ENCODE measurements around the gene ORC5. TPM values are rescaled to one million over a fixed set of nuclear protein-coding genes. Genes with fewer than 3 reads are reported as not detected.

Gene ORC5
- polyA plus RNA-seq, 1 experiment = 16.8 TPM

DNA sequence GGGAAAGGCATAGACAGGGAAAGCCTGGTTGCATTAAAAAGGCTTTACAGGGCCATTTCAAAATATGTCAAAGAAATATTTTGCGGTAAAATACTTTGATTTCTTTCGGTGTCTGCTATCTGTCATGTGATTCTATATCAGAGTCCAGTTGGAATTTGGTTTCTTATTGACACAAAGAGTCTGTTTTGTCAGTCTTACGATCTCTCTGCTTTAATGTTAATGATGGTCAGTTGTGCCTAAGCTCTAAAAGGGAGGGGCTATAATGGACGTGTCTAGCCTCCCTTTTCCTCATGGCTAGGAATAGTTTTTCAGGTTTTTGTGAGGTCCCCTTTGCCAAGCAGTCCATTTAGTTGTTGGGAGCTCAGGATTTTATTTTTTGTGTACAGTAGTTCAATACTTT lies 31.5 kb downstream of the ORC5 start:
- Histone ChIP-seq H3K27me3 (ENCODE audit: control insufficient read depth, insufficient read depth, low read length) (no peaks in the 10 kb centered on the region), H3K4me3 (ENCODE audit: low read depth, low read length) (no peak overlapping the region), H3K36me3 (ENCODE audit: control insufficient read depth, insufficient read depth, low read length) (no peaks in the 10 kb centered on the region)
- ChIA-PET CTCF (interaction anchor here (1.1 kb wide), 1 partner anchor 52 kb away, joined by 3 read pairs; no protein-coding TSS in a partner anchor), POLR2A (no interaction called here)
- no peak for TF ChIP-seq CTCF (IDR thresholded peaks at IDR 0.05; ENCODE audit: insufficient read depth, low read depth, low read length)
- no peak for DNase-seq (ENCODE audit: low read depth)

GRCh38 chr7:104175361-104175984 lies 32.3 kb downstream of the ORC5 start:
- H3K27me3 ChIP-seq (ENCODE audit: control insufficient read depth, insufficient read depth, low read length) = no peaks in the 10 kb centered on the region
- H3K4me3 ChIP-seq (ENCODE audit: low read depth, low read length) = no peak overlapping the region
- TF ChIP-seq CTCF (IDR thresholded peaks at IDR 0.05; ENCODE audit: insufficient read depth, low read depth, low read length) = no peak
- POLR2A ChIA-PET = no interaction called here
- H3K36me3 ChIP-seq (ENCODE audit: control insufficient read depth, insufficient read depth, low read length) = no peaks in the 10 kb centered on the region
- no peak for DNase-seq (ENCODE audit: low read depth)
- CTCF ChIA-PET = interaction anchor here (1.1 kb wide), 1 partner anchor 51 kb away, joined by 3 read pairs; no protein-coding TSS in a partner anchor

DNA sequence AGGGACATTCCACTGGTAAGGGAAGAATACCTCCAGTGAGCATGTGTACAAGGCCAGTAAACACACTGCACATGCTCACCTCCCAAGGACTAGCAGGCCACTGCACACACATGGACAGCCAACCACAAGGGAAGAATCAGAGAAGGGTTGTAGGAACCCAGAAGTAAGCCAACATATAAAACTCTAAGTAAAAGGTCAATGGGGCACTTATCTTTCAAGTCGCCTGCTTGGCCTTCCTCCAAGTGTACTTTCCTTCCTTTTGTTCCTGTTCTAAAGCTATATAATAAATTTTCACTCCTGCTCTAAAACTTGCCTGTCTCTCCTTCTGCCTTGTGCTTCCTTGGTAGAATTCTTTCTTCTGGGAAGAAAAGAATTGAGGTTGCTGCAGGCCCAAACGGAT lies 33.0 kb downstream of the ORC5 start:
- H3K36me3 ChIP-seq (ENCODE audit: control insufficient read depth, insufficient read depth, low read length) = peaks cover 1% of the 10 kb centered on the region; the same call in 1 of the 2 replicates
- CTCF ChIA-PET = interaction anchor here (1.1 kb wide), 1 partner anchor 15 kb away, joined by 3 read pairs; no protein-coding TSS in a partner anchor
- TF ChIP-seq CTCF (IDR thresholded peaks at IDR 0.05; ENCODE audit: insufficient read depth, low read depth, low read length) = no peak

DNA sequence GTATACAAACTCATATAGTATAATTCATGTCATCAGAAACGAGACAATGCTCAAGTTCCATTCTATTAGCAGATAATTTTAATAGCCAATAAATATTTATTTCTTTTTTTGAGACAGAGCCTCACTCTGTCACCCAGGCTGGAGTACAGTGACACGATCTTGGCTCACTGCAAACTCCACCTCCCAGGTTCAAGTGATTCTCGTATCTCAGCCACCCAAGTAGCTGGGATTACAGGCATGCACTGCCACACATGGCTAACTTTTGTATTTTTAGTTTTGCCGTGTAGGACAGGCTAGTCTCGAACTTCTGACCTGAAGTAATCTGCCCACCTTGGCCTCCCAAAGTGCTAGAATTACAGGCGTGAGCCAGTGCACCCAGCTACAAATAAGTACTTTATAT lies 45.7 kb downstream of the ORC5 start:
- ChIA-PET POLR2A (no interaction called here), CTCF (interaction anchor here (0.7 to 1.9 kb wide), 6 partner anchors 11 to 637 kb away, joined by 3 to 9 read pairs (median 4); no protein-coding TSS in a partner anchor)
- Histone ChIP-seq H3K36me3 (ENCODE audit: control insufficient read depth, insufficient read depth, low read length) (no peaks in the 10 kb centered on the region; the same call in 1 of the 2 replicates), H3K4me3 (ENCODE audit: low read depth, low read length) (no peak overlapping the region), H3K27me3 (ENCODE audit: control insufficient read depth, insufficient read depth, low read length) (no peaks in the 10 kb centered on the region)
- TF ChIP-seq CTCF (IDR thresholded peaks at IDR 0.05; ENCODE audit: insufficient read depth, low read depth, low read length) = no peak
- no peak for DNase-seq (ENCODE audit: low read depth)

More for the DNA sequence above, 33.0 kb downstream of the ORC5 start:
- POLR2A ChIA-PET = no interaction called here
- no peaks in the 10 kb centered on the region for H3K27me3 ChIP-seq (ENCODE audit: control insufficient read depth, insufficient read depth, low read length)
- H3K4me3 ChIP-seq (ENCODE audit: low read depth, low read length) = no peak overlapping the region
- DNase-seq (ENCODE audit: low read depth) = no peak

DNA sequence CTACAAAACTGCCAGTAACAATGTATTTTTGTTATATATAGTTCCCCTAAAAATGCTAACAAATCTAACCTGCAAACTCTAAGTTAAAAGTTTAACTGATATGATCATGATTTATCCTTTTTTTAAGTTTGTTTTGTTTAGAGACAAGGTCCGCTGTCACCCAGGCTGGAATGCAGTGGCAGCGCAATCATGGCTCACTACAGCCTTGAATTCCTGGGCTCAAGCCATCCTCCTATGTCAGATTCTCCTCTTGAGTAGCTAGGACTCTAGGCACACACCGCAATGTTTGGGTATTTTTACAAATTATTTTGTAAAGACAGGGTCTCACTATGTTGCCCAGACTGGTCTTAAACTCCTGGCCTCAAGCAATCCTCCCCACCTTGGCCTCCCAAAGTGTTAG lies 46.6 kb downstream of the ORC5 start:
- TF ChIP-seq CTCF (IDR thresholded peaks at IDR 0.05; ENCODE audit: insufficient read depth, low read depth, low read length) = no peak
- DNase-seq (ENCODE audit: low read depth) = no peak
- POLR2A ChIA-PET = no interaction called here
- CTCF ChIA-PET = interaction anchor here (0.7 to 1.9 kb wide), 5 partner anchors 10 to 636 kb away, joined by 3 to 9 read pairs (median 3); no protein-coding TSS in a partner anchor
- no peak overlapping the region for H3K4me3 ChIP-seq (ENCODE audit: low read depth, low read length)
- H3K27me3 ChIP-seq (ENCODE audit: control insufficient read depth, insufficient read depth, low read length) = no peaks in the 10 kb centered on the region
- H3K36me3 ChIP-seq (ENCODE audit: control insufficient read depth, insufficient read depth, low read length) = no peaks in the 10 kb centered on the region; the same call in 1 of the 2 replicates

All from BJ (cell line).